ENCODE measurements around the gene TRIP11.

TRIP11 gene

GRCh38 chr14:91926131-91926890, 113.5 kb downstream of the TRIP11 start:
- in situ Hi-C loops (cut with MboI; ENCODE audit: low sequenced_read_pairs), result no loop called here

GRCh38 chr14:91925727-91926121, 114.1 kb downstream of the TRIP11 start:
- in situ Hi-C loops (cut with MboI; ENCODE audit: low sequenced_read_pairs), result no loop called here

GRCh38 chr14:91925001-91925726, 114.7 kb downstream of the TRIP11 start:
- in situ Hi-C loops (cut with MboI; ENCODE audit: low sequenced_read_pairs), result no loop called here

GRCh38 chr14:91920526-91920925, 119.3 kb downstream of the TRIP11 start:
- in situ Hi-C loops (cut with MboI; ENCODE audit: low sequenced_read_pairs), result no loop called here

GRCh38 chr14:91919814-91920213, 120.0 kb downstream of the TRIP11 start:
- in situ Hi-C loops (cut with MboI; ENCODE audit: low sequenced_read_pairs), result no loop called here

- in situ Hi-C loops (cut with MboI; ENCODE audit: low sequenced_read_pairs), result no loop called here
Measured at GRCh38 chr14:91918186-91918883, 121.5 kb downstream of the TRIP11 start.
